SJSA1 (cell line): ENCODE data around the gene HENMT1. TPM values are rescaled to one million over a fixed set of nuclear protein-coding genes. Genes with fewer than 3 reads are reported as not detected.

Experiments used
- DNase-seq, 2 experiments: peaks; one replicate each; pipeline ENCODE4 v3.0.0-alpha.2; 2015 to 2020; ENCODE audit warnings: low spot score in 2 of 2, low read depth in 1 of 2
- H3K27ac ChIP-seq: fragments of 250-450 bp; sonication (Bioruptor Pico); 2 replicates; pipeline ENCODE4 v1.5.1; 2020; ENCODE audit warnings: mild to moderate bottlenecking, moderate library complexity
- H3K27me3 ChIP-seq: fragments of 250-450 bp; sonication (Bioruptor Pico); replicated peaks from 2 replicates; pipeline ENCODE4 v1.5.1; 2020; ENCODE audit warnings: mild to moderate bottlenecking, moderate library complexity
- H3K36me3 ChIP-seq: fragments of 250-450 bp; sonication (Bioruptor Pico); 2 replicates; pipeline ENCODE4 v1.5.1; 2020; ENCODE audit warnings: mild to moderate bottlenecking
- H3K4me1 ChIP-seq: fragments of 250-450 bp; sonication (Bioruptor Pico); replicated peaks from 2 replicates; pipeline ENCODE4 v1.6.1; 2021; ENCODE audit warnings: mild to moderate bottlenecking
- H3K4me3 ChIP-seq: fragments of 250-450 bp; sonication (Bioruptor Pico); 2 replicates; pipeline ENCODE4 v1.5.1; 2020; ENCODE audit warnings: mild to moderate bottlenecking
- H3K9me3 ChIP-seq: fragments of 250-450 bp; sonication (Bioruptor Pico); replicated peaks from 2 replicates; pipeline ENCODE4 v1.5.1; 2020; ENCODE audit warnings: mild to moderate bottlenecking
- total RNA-seq: library from RNA; depleted of rRNA; stranded (reverse); fragments of >200 nt; shearing (Covaris generic); gene quantifications from 2 replicates; pipeline ENCODE4 v1.2.3, GENCODE V29; 2014; rRNA removed

The HENMT1 gene
- total RNA-seq, 1 experiment from 2014 or later: 0.58 TPM

- Histone ChIP-seq H3K27me3 (no peaks in the 10 kb centered on the region), H3K9me3 (no peaks in the 10 kb centered on the region), H3K27ac (no peak overlapping the region), H3K4me1 (peaks cover 3% of the 10 kb centered on the region), H3K36me3 (peaks cover 18% of the 10 kb centered on the region; the same call in 1 of the 2 replicates), H3K4me3 (no peak overlapping the region)
- no peak for DNase-seq
Observed at GRCh38 chr1:108598340-108598739, 62.6 kb downstream of the HENMT1 start.

Other genes starting within 250 kb of the HENMT1 start
- not detected in 2 replicates for gene NBPF6, start 210.8 kb downstream of the HENMT1 start, total RNA-seq
- gene EEIG2, start 101.0 kb downstream of the HENMT1 start, total RNA-seq: 25.8 and 32.3 TPM in 2 replicates
- 9.1 and 22.1 TPM in 2 replicates for gene PRPF38B, start 31.2 kb upstream of the HENMT1 start, total RNA-seq
- not detected in 2 replicates for gene FNDC7, start 51.8 kb upstream of the HENMT1 start, total RNA-seq
- 48.5 and 56.8 TPM in 2 replicates for gene STXBP3, start 85.6 kb upstream of the HENMT1 start, total RNA-seq
- 0.21 TPM in 1 of 2 replicates, not detected in the other for gene AKNAD1, start 196.0 kb upstream of the HENMT1 start, total RNA-seq
- gene GPSM2, start 215.9 kb upstream of the HENMT1 start, total RNA-seq: 51.8 and 71.9 TPM in 2 replicates